A549 (cell line): ENCODE measurements around the gene RGMA.

Experiments
- CHD4 ChIP-seq: fragments of 200-600 bp; sonication (generic); IDR thresholded peaks from 2 replicates; pipeline ENCODE4 v1.6.1; 2016; ENCODE audit warnings: antibody characterized with exemption, mild to moderate bottlenecking, borderline replicate concordance
- CTCF ChIP-seq: fragments of >200 bp; sonication (Bioruptor Twin); formaldehyde crosslinking; IDR thresholded peaks from 3 replicates; pipeline ENCODE4 v1.5.1; 2016
- FOSL2 ChIP-seq, 2 experiments: fragments of 450-650 bp in 1 of 2; fragments of >200 bp in 1 of 2; sonication (Bioruptor Twin) in 1 of 2; formaldehyde crosslinking; IDR thresholded peaks; 2 replicates each; pipeline versions ENCODE4 v1.5.0 to v1.6.1; 2016 to 2020; ENCODE audit warnings: mild to moderate bottlenecking in 1 of 2, moderate library complexity in 1 of 2
- JUNB ChIP-seq: fragments of >200 bp; sonication (Bioruptor Twin); formaldehyde crosslinking; IDR thresholded peaks from 2 replicates; pipeline ENCODE4 v1.6.1; 2016
- KDM1A ChIP-seq: fragments of 200-600 bp; sonication (generic); IDR thresholded peaks from 2 replicates; pipeline ENCODE4 v1.6.1; 2016; ENCODE audit warnings: low read depth, mild to moderate bottlenecking
- KDM5A ChIP-seq: fragments of 200-600 bp; sonication (generic); IDR thresholded peaks from 2 replicates; pipeline ENCODE4 v1.6.1; 2016; ENCODE audit warnings: antibody characterized with exemption, mild to moderate bottlenecking
- MYC ChIP-seq: IDR thresholded peaks from 2 replicates; pipeline ENCODE4 v1.6.1; 2012; ENCODE audit warnings: mild to moderate bottlenecking, inconsistent platforms, low read length, improper control_type of control experiment, borderline replicate concordance
- PHF8 ChIP-seq: fragments of 200-600 bp; sonication (generic); IDR thresholded peaks from 2 replicates; pipeline ENCODE4 v1.6.1; 2016; ENCODE audit warnings: low read depth, mild to moderate bottlenecking, antibody characterized with exemption, moderate library complexity, borderline replicate concordance
- RAD21 ChIP-seq, 2 experiments: fragments of >200 bp in 1 of 2; sonication (Bioruptor Twin) in 1 of 2; formaldehyde crosslinking in 1 of 2; IDR thresholded peaks in 1 of 2; conservative IDR thresholded peaks in 1 of 2; 2 replicates in 1 of 2; 3 replicates in 1 of 2; pipeline ENCODE4 v1.6.1; 2012 to 2018; ENCODE audit warnings: inconsistent platforms in 1 of 2
- ZSCAN20 ChIP-seq: fragments of 250-450 bp; sonication (Bioruptor Pico); IDR thresholded peaks from 2 replicates; pipeline ENCODE4 v1.8.0; 2022; ENCODE audit warnings: mild to moderate bottlenecking, moderate library complexity

- no peak for TF ChIP-seq MYC
- TF ChIP-seq ZSCAN20 (CRISPR knock-in tag), result no peak
- no peak for TF ChIP-seq CTCF
- no peak for TF ChIP-seq CHD4
- no peak for TF ChIP-seq KDM5A
- TF ChIP-seq RAD21 (conservative IDR thresholded peaks at IDR 0.05 in 1 of 2, IDR thresholded peaks at IDR 0.05 in 1 of 2), result no peak
- TF ChIP-seq PHF8, result no peak
- no peak for TF ChIP-seq JUNB
- TF ChIP-seq KDM1A, result no peak
- TF ChIP-seq FOSL2 (IDR thresholded peaks at IDR 0.05), result no peak
- TF ChIP-seq FOSL2 (CRISPR knock-in tag; IDR thresholded peaks at IDR 0.05), result no peak
Measured at GRCh38 chr15:93044301-93045190, 44.5 kb downstream of the RGMA start.
